H9 (cell line): ENCODE measurements around the gene CCDC148. TPM values are rescaled to one million over a fixed set of nuclear protein-coding genes. Genes with fewer than 3 reads are reported as not detected.

Experiments
- DNase-seq: peaks from one replicate; pipeline ENCODE4 v3.0.0-alpha.2; 2017
- H2AFZ ChIP-seq: one replicate; pipeline ENCODE4 v1.6.1; 2013; ENCODE audit warnings: mild to moderate bottlenecking, low read length, control low read depth, moderate library complexity
- H2AK5ac ChIP-seq: 2 replicates; pipeline ENCODE4 v1.6.1; 2013; ENCODE audit warnings: low read length, control low read depth, mixed read lengths; ENCODE audit not compliant: insufficient read length
- H2BK120ac ChIP-seq: one replicate; pipeline ENCODE4 v1.6.1; 2013; ENCODE audit warnings: low read depth, mild to moderate bottlenecking, low read length, control low read depth, inconsistent platforms; ENCODE audit not compliant: poor library complexity, severe bottlenecking
- H2BK12ac ChIP-seq: 2 replicates; pipeline ENCODE4 v1.6.1; 2013; ENCODE audit warnings: low read length, control low read depth, mixed read lengths, low read depth; ENCODE audit not compliant: insufficient read length
- H2BK15ac ChIP-seq: 2 replicates; pipeline ENCODE4 v1.6.1; 2013; ENCODE audit warnings: low read depth, low read length, control low read depth
- H2BK20ac ChIP-seq: one replicate; pipeline ENCODE4 v1.6.1; 2013; ENCODE audit warnings: low read depth, mild to moderate bottlenecking, low read length, control low read depth, inconsistent platforms; ENCODE audit not compliant: poor library complexity, severe bottlenecking
- H2BK5ac ChIP-seq: 2 replicates; pipeline ENCODE4 v1.6.1; 2013; ENCODE audit warnings: low read length, control low read depth, mixed read lengths; ENCODE audit not compliant: insufficient read length
- H3K14ac ChIP-seq: 2 replicates; pipeline ENCODE4 v1.6.1; 2013; ENCODE audit warnings: low read length, control low read depth; ENCODE audit not compliant: insufficient read depth
- H3K18ac ChIP-seq: 2 replicates; pipeline ENCODE4 v1.6.1; 2013; ENCODE audit warnings: low read depth, mild to moderate bottlenecking, mixed read lengths, low read length, control low read depth; ENCODE audit not compliant: insufficient read length
- H3K23ac ChIP-seq: 2 replicates; pipeline ENCODE4 v1.6.1; 2013; ENCODE audit warnings: low read length, control low read depth, mixed read lengths, low read depth; ENCODE audit not compliant: insufficient read length
- H3K23me2 ChIP-seq: 2 replicates; pipeline ENCODE4 v1.6.1; 2013; ENCODE audit warnings: low read depth, mild to moderate bottlenecking, mixed read lengths, low read length, control low read depth; ENCODE audit not compliant: insufficient read length, poor library complexity, severe bottlenecking
- H3K27ac ChIP-seq: 2 replicates; pipeline ENCODE4 v1.5.1; 2013; ENCODE audit warnings: low read length, control low read depth, mixed read lengths, low read depth; ENCODE audit not compliant: insufficient read length
- H3K27me3 ChIP-seq: 2 replicates; pipeline ENCODE4 v1.6.1; 2013; ENCODE audit warnings: low read length, control low read depth, inconsistent platforms; ENCODE audit not compliant: insufficient read depth
- H3K4ac ChIP-seq: 2 replicates; pipeline ENCODE4 v1.6.1; 2013; ENCODE audit warnings: low read depth, mild to moderate bottlenecking, control low read depth, inconsistent platforms, low read length, moderate library complexity
- H3K4me1 ChIP-seq: 2 replicates; pipeline ENCODE4 v1.6.1; 2013; ENCODE audit warnings: low read length, control low read depth, inconsistent platforms; ENCODE audit not compliant: insufficient read depth
- H3K4me2 ChIP-seq: 2 replicates; pipeline ENCODE4 v1.6.1; 2013; ENCODE audit warnings: low read length, control low read depth, mixed read lengths; ENCODE audit not compliant: insufficient read length, insufficient read depth
- H3K56ac ChIP-seq: 2 replicates; pipeline ENCODE4 v1.6.1; 2013; ENCODE audit warnings: low read depth, mild to moderate bottlenecking, mixed read lengths, low read length, control low read depth; ENCODE audit not compliant: insufficient read length
- H3K79me1 ChIP-seq: 2 replicates; pipeline ENCODE4 v1.6.1; 2013; ENCODE audit warnings: low read depth, mild to moderate bottlenecking, moderate library complexity, low read length, control low read depth, inconsistent platforms; ENCODE audit not compliant: insufficient read depth, poor library complexity, severe bottlenecking
- H3K79me2 ChIP-seq: 2 replicates; pipeline ENCODE4 v1.6.1; 2013; ENCODE audit warnings: low read length, control low read depth, inconsistent platforms; ENCODE audit not compliant: insufficient read depth
- H3K9ac ChIP-seq: 2 replicates; pipeline ENCODE4 v1.6.1; 2013; ENCODE audit warnings: low read length, control low read depth, mixed read lengths; ENCODE audit not compliant: insufficient read length; ENCODE audit errors: extremely low read depth
- H3K9me3 ChIP-seq: one replicate; pipeline ENCODE4 v1.6.1; 2013; ENCODE audit warnings: low read depth, low read length, inconsistent platforms; ENCODE audit not compliant: control insufficient read depth
- H3T11ph ChIP-seq: one replicate; pipeline ENCODE4 v1.6.1; 2013; ENCODE audit warnings: mild to moderate bottlenecking, low read length, control low read depth, inconsistent platforms
- H4K20me1 ChIP-seq: one replicate; pipeline ENCODE4 v1.6.1; 2013; ENCODE audit not compliant: control insufficient read depth, insufficient read length, insufficient read depth
- H4K5ac ChIP-seq: 2 replicates; pipeline ENCODE4 v1.6.1; 2013; ENCODE audit warnings: low read depth, mild to moderate bottlenecking, mixed read lengths, low read length, control low read depth; ENCODE audit not compliant: insufficient read length
- H4K8ac ChIP-seq: replicated peaks from 2 replicates; pipeline ENCODE4 v1.6.1; 2013; ENCODE audit warnings: low read length, control low read depth, mixed read lengths, low read depth; ENCODE audit not compliant: insufficient read length
- H4K91ac ChIP-seq: 2 replicates; pipeline ENCODE4 v1.6.1; 2013; ENCODE audit warnings: low read depth, mild to moderate bottlenecking, moderate library complexity, mixed read lengths, low read length, control low read depth; ENCODE audit not compliant: insufficient read length
- H3K27ac Mint-ChIP-seq, 3 experiments: 2 replicates in 2 of 3; 3 replicates in 1 of 3; pipeline ENCODE4 v1.8.0; 2020 to 2021; ENCODE audit warnings: mixed read lengths in 3 of 3, mild to moderate bottlenecking in 1 of 3, moderate library complexity in 1 of 3
- H3K27me3 Mint-ChIP-seq: 2 replicates; pipeline ENCODE4 v1.8.0; 2021; ENCODE audit warnings: low read depth, mild to moderate bottlenecking, moderate library complexity, mixed read lengths
- H3K36me3 Mint-ChIP-seq, 3 experiments: 2 replicates in 2 of 3; 3 replicates in 1 of 3; pipeline ENCODE4 v1.8.0; 2020 to 2021; ENCODE audit warnings: low read depth in 3 of 3, mixed read lengths in 3 of 3; ENCODE audit not compliant: insufficient read depth in 1 of 3
- H3K4me1 Mint-ChIP-seq, 2 experiments: 2 replicates each; pipeline ENCODE4 v1.8.0; 2020; ENCODE audit warnings: mixed read lengths in 2 of 2
- H3K4me3 Mint-ChIP-seq, 2 experiments: 2 replicates in 1 of 2; 3 replicates in 1 of 2; pipeline ENCODE4 v1.8.0; 2020 to 2021; ENCODE audit warnings: mild to moderate bottlenecking in 2 of 2, mixed read lengths in 2 of 2, moderate library complexity in 1 of 2
- H3K9me3 Mint-ChIP-seq, 2 experiments: 2 replicates in 1 of 2; 3 replicates in 1 of 2; pipeline ENCODE4 v1.8.0; 2020; ENCODE audit warnings: mild to moderate bottlenecking in 2 of 2, mixed read lengths in 2 of 2, moderate library complexity in 1 of 2
- CTCF ChIP-seq: fragments of 200-600 bp; sonication (generic); conservative IDR thresholded peaks from 3 replicates; pipeline ENCODE4 v1.8.0; 2021; ENCODE audit warnings: antibody characterized with exemption, mild to moderate bottlenecking
- WGBS: extraction: QIAGEN DNeasy Blood & Tissue Kit; methylation state at CpG from one replicate; pipeline ENCODE4 v1.1.7; 2013; ENCODE audit warnings: missing lambda C conversion rate, low lambda C conversion rate, mixed read lengths; ENCODE audit not compliant: insufficient read length; ENCODE audit errors: extremely low coverage; 5-methylcytosine and 5-hydroxymethylcytosine counted together
- total RNA-seq: library from RNA; stranded (reverse); gene quantifications from 2 replicates; pipeline ENCODE4 v1.2.1, GENCODE V29; 2021

Gene CCDC148
- total RNA-seq, 1 experiment from 2014 or later, result 1.5 TPM

- Mint-ChIP-seq H3K4me3 (no peak overlapping the region), H3K27ac (no peak overlapping the region), H3K4me1 (peaks cover 2 to 4% of the 10 kb centered on the region in 2 experiments), H3K9me3 (no peaks in the 10 kb centered on the region), H3K36me3 (no peaks in the 10 kb centered on the region), H3K27me3 (peaks cover 2% of the 10 kb centered on the region; the same call in 1 of the 2 replicates)
- Histone ChIP-seq H3K27me3 (no peaks in the 10 kb centered on the region), H3K79me2 (no peaks in the 10 kb centered on the region), H3K4ac (no peak overlapping the region), H2AK5ac (no peak overlapping the region), H2BK12ac (no peak overlapping the region), H3K14ac (no peak overlapping the region), H4K5ac (no peak overlapping the region), H3K9me3 (no peaks in the 10 kb centered on the region), H3K23me2 (no peaks in the 10 kb centered on the region), H3T11ph (no peak overlapping the region), H2BK120ac (no peak overlapping the region), H4K91ac (no peak overlapping the region), H4K8ac (no peak overlapping the region), H3K56ac (no peak overlapping the region), H2BK5ac (no peak overlapping the region), H3K4me2 (no peak overlapping the region), H3K27ac (no peak overlapping the region), H2BK15ac (no peak overlapping the region), H3K23ac (no peak overlapping the region), H4K20me1 (no peaks in the 10 kb centered on the region), H3K9ac (no peak overlapping the region), H2AFZ (no peak overlapping the region), H3K4me1 (no peaks in the 10 kb centered on the region), H2BK20ac (no peak overlapping the region), H3K18ac (no peak overlapping the region), H3K79me1 (no peaks in the 10 kb centered on the region)
- no peak for TF ChIP-seq CTCF
- no peak for DNase-seq
- no CpG with 5 or more reads among the region's 3 CpGs for WGBS
These were observed 205.2 kb downstream of the CCDC148 start for GRCh38 chr2:158251356-158251755.
